SK-N-SH (cell line): Measurements from ENCODE around the gene FIGNL2. TPM values are rescaled to one million over a fixed set of nuclear protein-coding genes. Genes with fewer than 3 reads are reported as not detected.

Experiments used
- CTCF ChIA-PET: fragments of 300-600, 350-600 bp; formaldehyde crosslinking; extraction: SDS; loops from one replicate; lab custom pipeline; 2021; lab: Yijun Ruan, JAX
- POLR2A ChIA-PET: fragments of 350-600 bp; sonication (Branson Sonifier 250); formaldehyde crosslinking; extraction: SDS; loops from one replicate; lab custom pipeline; 2020; ENCODE audit warnings: antibody characterized with exemption, inconsistent platforms; lab: Yijun Ruan, JAX
- DNase-seq: peaks from one replicate; pipeline ENCODE4 v3.0.0; 2012
- H2AFZ ChIP-seq: fragments of 200-600 bp; sonication (generic); 2 replicates; pipeline ENCODE4 v1.8.1; 2016; ENCODE audit warnings: antibody characterized with exemption, mild to moderate bottlenecking, low read depth
- H3F3A ChIP-seq: fragments of 200-600 bp; sonication (generic); replicated peaks from 2 replicates; pipeline ENCODE3; 2016; ENCODE audit warnings: antibody characterized with exemption, mild to moderate bottlenecking; ENCODE audit not compliant: insufficient read depth
- H3K27ac ChIP-seq, 2 experiments: fragments of 200-500 bp in 1 of 2; fragments of 200-600 bp in 1 of 2; sonication (Bioruptor generic) in 1 of 2; sonication (generic), shearing (Covaris generic) in 1 of 2; 2 replicates each; pipeline versions ENCODE4 v1.5.1 to v1.6.1; 2014 to 2016; ENCODE audit warnings: low read depth in 2 of 2, inconsistent platforms in 1 of 2, low read length in 1 of 2, mild to moderate bottlenecking in 1 of 2, mixed read lengths in 1 of 2
- H3K27me3 ChIP-seq: fragments of 200-600 bp; sonication (generic), shearing (Covaris generic); 2 replicates; pipeline ENCODE4 v1.6.1; 2016; ENCODE audit warnings: mixed run types; ENCODE audit not compliant: insufficient read depth
- H3K36me3 ChIP-seq, 2 experiments: fragments of 200-500 bp in 1 of 2; fragments of 200-600 bp in 1 of 2; sonication (Bioruptor generic) in 1 of 2; sonication (generic) in 1 of 2; replicated peaks in 1 of 2; 2 replicates each; pipeline versions ENCODE3 to v1.5.1; 2014 to 2016; ENCODE audit warnings: low read length in 1 of 2, mild to moderate bottlenecking in 1 of 2; ENCODE audit not compliant: insufficient read depth in 2 of 2, control insufficient read depth in 1 of 2
- H3K4me1 ChIP-seq, 2 experiments: fragments of 200-500 bp in 1 of 2; fragments of 200-600 bp in 1 of 2; sonication (Bioruptor generic) in 1 of 2; sonication (generic), shearing (Covaris generic) in 1 of 2; 2 replicates each; pipeline versions ENCODE4 v1.5.1 to v1.6.1; 2014 to 2016; ENCODE audit warnings: low read depth in 1 of 2, low read length in 1 of 2, mixed run types in 1 of 2; ENCODE audit not compliant: insufficient read depth in 2 of 2, control insufficient read depth in 1 of 2
- H3K4me2 ChIP-seq: fragments of 200-600 bp; sonication (generic), shearing (Covaris generic); 2 replicates; pipeline ENCODE4 v1.6.1; 2017; ENCODE audit warnings: mixed run types
- H3K4me3 ChIP-seq, 2 experiments: fragments of 200-500 bp in 1 of 2; fragments of 200-600 bp in 1 of 2; sonication (Bioruptor generic) in 1 of 2; sonication (generic), shearing (Covaris generic) in 1 of 2; 2 replicates each; pipeline versions ENCODE4 v1.5.1 to v1.8.1; 2014 to 2016; ENCODE audit warnings: low read depth in 2 of 2, inconsistent platforms in 1 of 2, low read length in 1 of 2, mild to moderate bottlenecking in 1 of 2, mixed read lengths in 1 of 2, moderate library complexity in 1 of 2
- H3K79me2 ChIP-seq: fragments of 200-600 bp; sonication (generic); 2 replicates; pipeline ENCODE4 v1.8.1; 2017; ENCODE audit warnings: mild to moderate bottlenecking; ENCODE audit not compliant: insufficient read depth
- H3K9ac ChIP-seq: fragments of 200-600 bp; sonication (generic); 2 replicates; pipeline ENCODE4 v1.6.1; 2017; ENCODE audit warnings: mixed run types
- H3K9me2 ChIP-seq: fragments of 200-600 bp; sonication (generic); 2 replicates; pipeline ENCODE4 v1.6.1; 2017; ENCODE audit warnings: mixed run types
- H3K9me3 ChIP-seq: fragments of 200-600 bp; sonication (generic); 2 replicates; pipeline ENCODE4 v1.6.1; 2017; ENCODE audit warnings: mixed run types, mild to moderate bottlenecking, moderate library complexity
- H4K20me1 ChIP-seq: fragments of 200-600 bp; sonication (generic); 2 replicates; pipeline ENCODE4 v1.6.1; 2017; ENCODE audit warnings: mild to moderate bottlenecking, mixed run types; ENCODE audit not compliant: insufficient read depth
- NRF1 ChIP-seq: IDR thresholded peaks from 2 replicates; pipeline ENCODE4 v1.6.1; 2012; ENCODE audit warnings: low read depth, mild to moderate bottlenecking, low read length
- RAD21 ChIP-seq: IDR thresholded peaks from 2 replicates; pipeline ENCODE4 v1.6.1; 2012; ENCODE audit warnings: mild to moderate bottlenecking, low read length
- RFX5 ChIP-seq: IDR thresholded peaks from 2 replicates; pipeline ENCODE4 v1.6.1; 2012; ENCODE audit warnings: mild to moderate bottlenecking, improper control_type of control experiment, low read length
- SMC3 ChIP-seq: IDR thresholded peaks from 2 replicates; pipeline ENCODE4 v1.6.1; 2012; ENCODE audit warnings: low read depth, low read length, improper control_type of control experiment
- TEAD4 ChIP-seq: IDR thresholded peaks from 2 replicates; pipeline ENCODE4 v1.4.0; 2012; ENCODE audit warnings: mild to moderate bottlenecking, borderline replicate concordance; ENCODE audit not compliant: insufficient read depth
- WGBS: methylation state at CpG from one replicate; pipeline ENCODE4 v1.1.6; 2017; ENCODE audit warnings: low lambda C conversion rate; 5-methylcytosine and 5-hydroxymethylcytosine counted together
- polyA plus RNA-seq, 3 experiments: library from polyadenylated mRNA; depleted of rRNA; stranded (reverse); fragments of >200 nt; gene quantifications; 2 replicates each; pipeline ENCODE4 v1.2.3, GENCODE V29; 2012
- TF ChIP-seq, protein P1 (sequence below): IDR thresholded peaks from 2 replicates; pipeline ENCODE4 v1.4.0; 2012; ENCODE audit warnings: low read depth
- TF ChIP-seq, protein P2 (sequence below): fragments of 200-600 bp; sonication (generic); IDR thresholded peaks from 2 replicates; pipeline ENCODE4 v1.6.1; 2017; ENCODE audit warnings: antibody characterized with exemption, mild to moderate bottlenecking, moderate library complexity

FIGNL2 gene
- polyA plus RNA-seq, 1 of the 3 experiments (the other 2 are of a cell fraction), result 0.05 TPM

DNA sequence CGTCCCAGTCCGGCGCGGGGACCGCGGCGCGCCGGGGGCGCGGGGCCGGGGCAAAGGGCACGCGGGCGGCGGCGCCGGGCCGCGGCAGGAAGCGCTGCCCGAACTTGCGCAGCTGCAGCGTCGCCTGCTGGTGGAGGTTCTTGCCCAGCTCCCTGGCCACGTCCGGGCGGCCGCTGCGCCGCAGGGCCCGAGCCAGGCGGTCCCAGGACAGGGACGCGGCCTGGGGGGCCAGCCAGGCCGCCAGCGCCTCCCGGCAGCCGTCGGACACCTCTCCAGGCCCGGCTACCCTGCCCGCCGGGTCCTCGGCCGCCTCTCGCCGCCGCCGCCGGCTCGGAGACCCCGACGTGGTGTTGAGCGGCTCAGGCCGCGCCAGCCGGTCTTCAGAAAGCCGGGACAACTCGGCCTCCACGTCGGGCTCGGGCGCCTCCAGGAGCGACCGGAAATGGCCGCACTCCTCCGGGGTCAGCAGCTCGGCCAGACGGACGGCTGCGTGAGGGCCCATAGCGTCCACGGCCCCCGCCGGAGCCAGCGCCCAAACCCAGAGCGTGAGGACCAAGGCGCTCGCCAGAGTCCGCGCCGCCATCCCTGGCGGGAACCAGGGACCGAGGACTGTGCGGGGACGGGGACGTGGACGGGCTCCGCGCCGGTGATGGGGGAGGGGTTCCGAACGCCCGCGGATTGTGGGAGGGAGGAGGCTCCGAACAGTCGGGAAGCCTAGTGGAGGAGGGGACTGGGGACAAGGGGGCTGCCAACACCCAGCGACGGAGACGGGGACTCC is 34.0 kb downstream of the FIGNL2 start:
- no peaks in the 10 kb centered on the region for H3K36me3 ChIP-seq
- ChIA-PET POLR2A (no interaction called here), CTCF (interaction anchor here (0.8 to 11.3 kb wide), 32 partner anchors 10 to 473 kb away, joined by 3 to 194 read pairs (median 5); partner anchors contain the start of genes SCN8A and SLC4A8)
- H4K20me1 ChIP-seq, result no peaks in the 10 kb centered on the region
- TF ChIP-seq SMC3 (peak; percentile 66), TEAD4 (no peak), RAD21 (peak; percentile 65), NRF1 (peak; percentile 32; the same call in 1 of the 2 replicates), RFX5 (no peak)
- TF ChIP-seq, protein P1, sequence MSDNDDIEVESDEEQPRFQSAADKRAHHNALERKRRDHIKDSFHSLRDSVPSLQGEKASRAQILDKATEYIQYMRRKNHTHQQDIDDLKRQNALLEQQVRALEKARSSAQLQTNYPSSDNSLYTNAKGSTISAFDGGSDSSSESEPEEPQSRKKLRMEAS, result 0 out of 2 replicates have a peak, but pooled peaks have one; percentile 26
- TF ChIP-seq, protein P2, sequence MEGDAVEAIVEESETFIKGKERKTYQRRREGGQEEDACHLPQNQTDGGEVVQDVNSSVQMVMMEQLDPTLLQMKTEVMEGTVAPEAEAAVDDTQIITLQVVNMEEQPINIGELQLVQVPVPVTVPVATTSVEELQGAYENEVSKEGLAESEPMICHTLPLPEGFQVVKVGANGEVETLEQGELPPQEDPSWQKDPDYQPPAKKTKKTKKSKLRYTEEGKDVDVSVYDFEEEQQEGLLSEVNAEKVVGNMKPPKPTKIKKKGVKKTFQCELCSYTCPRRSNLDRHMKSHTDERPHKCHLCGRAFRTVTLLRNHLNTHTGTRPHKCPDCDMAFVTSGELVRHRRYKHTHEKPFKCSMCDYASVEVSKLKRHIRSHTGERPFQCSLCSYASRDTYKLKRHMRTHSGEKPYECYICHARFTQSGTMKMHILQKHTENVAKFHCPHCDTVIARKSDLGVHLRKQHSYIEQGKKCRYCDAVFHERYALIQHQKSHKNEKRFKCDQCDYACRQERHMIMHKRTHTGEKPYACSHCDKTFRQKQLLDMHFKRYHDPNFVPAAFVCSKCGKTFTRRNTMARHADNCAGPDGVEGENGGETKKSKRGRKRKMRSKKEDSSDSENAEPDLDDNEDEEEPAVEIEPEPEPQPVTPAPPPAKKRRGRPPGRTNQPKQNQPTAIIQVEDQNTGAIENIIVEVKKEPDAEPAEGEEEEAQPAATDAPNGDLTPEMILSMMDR, result peak; percentile 49
- H3F3A ChIP-seq, result peaks cover 10% of the 10 kb centered on the region
- H3K4me2 ChIP-seq, result peak overlapping the region; percentile 52; the same call in 1 of the 2 replicates
- peak overlapping the region; percentile 26 to 48; a peak in 2 of 4 replicates for H3K4me3 ChIP-seq
- DNase-seq, result peak; percentile 95
- WGBS, result 68% methylated on average over 35 of the region's 100 CpGs
- H3K4me1 ChIP-seq, result peaks cover 8 to 14% of the 10 kb centered on the region in 2 experiments; a peak in 3 of 4 replicates
- no peak overlapping the region for H3K9ac ChIP-seq
- H2AFZ ChIP-seq, result peak overlapping the region; percentile 65; the same call in 1 of the 2 replicates
- H3K27me3 ChIP-seq, result no peaks in the 10 kb centered on the region
- no peak overlapping the region; a peak in 1 of 4 replicates for H3K27ac ChIP-seq
- no peaks in the 10 kb centered on the region for H3K79me2 ChIP-seq
- no peaks in the 10 kb centered on the region for H3K9me3 ChIP-seq
- H3K9me2 ChIP-seq, result no peaks in the 10 kb centered on the region

DNA sequence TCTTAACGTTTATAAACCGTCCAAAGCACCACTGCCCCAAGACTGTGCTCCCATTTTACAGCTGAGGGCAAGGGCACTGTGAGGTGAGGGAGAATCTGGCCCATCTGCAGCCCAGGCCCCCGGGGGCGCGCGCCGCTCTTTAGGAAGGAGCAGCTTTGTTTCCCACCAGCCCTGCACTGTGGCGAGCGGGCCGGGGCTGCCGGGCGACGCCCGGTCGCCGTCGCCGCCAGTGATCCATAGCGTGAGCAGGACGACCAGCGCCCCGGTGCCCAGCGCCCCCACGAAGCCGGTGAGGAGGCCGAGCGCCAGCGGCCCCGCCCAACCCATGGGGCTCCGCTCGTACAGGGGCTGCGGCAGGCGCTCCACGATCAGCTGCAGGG is 34.6 kb downstream of the FIGNL2 start:
- no peak overlapping the region for H3K9ac ChIP-seq
- peak overlapping the region; percentile 52; the same call in 1 of the 2 replicates for H3K4me2 ChIP-seq
- H3K4me3 ChIP-seq, result peak overlapping the region; percentile 26 to 48; a peak in 2 of 4 replicates
- no peaks in the 10 kb centered on the region for H3K9me3 ChIP-seq
- no peak for DNase-seq
- H4K20me1 ChIP-seq, result no peaks in the 10 kb centered on the region
- ChIA-PET CTCF (interaction anchor here (0.8 to 11.3 kb wide), 31 partner anchors 10 to 473 kb away, joined by 3 to 194 read pairs (median 5); partner anchors contain the start of genes SCN8A and SLC4A8), POLR2A (no interaction called here)
- peaks cover 4 to 9% of the 10 kb centered on the region in 2 experiments; a peak in 3 of 4 replicates for H3K4me1 ChIP-seq
- no peak overlapping the region; a peak in 1 of 4 replicates for H3K27ac ChIP-seq
- H3F3A ChIP-seq, result peaks cover 10% of the 10 kb centered on the region
- H3K27me3 ChIP-seq, result no peaks in the 10 kb centered on the region
- TF ChIP-seq NRF1, result no peak
- TF ChIP-seq, all 33 proteins: peak for 0
- Histone ChIP-seq H3K36me3 (peaks cover 0 to 2% of the 10 kb centered on the region in 2 experiments), H2AFZ (0 out of 2 replicates have a peak overlapping the region, but pooled peaks have one; percentile 46), H3K79me2 (no peaks in the 10 kb centered on the region), H3K9me2 (no peaks in the 10 kb centered on the region)
- WGBS, result 86% methylated on average over 2 of the region's 34 CpGs
